Activated T-helper 9 cell treated with anti-CD3 and anti-CD28 coated beads, Interleukin-2, amount 50 U/mL, for 16 hours (primary cell): Measurements from ENCODE around the gene GLT1D1.

ENCODE experiments used
- DNase-seq: peaks from one replicate; pipeline ENCODE4 v3.0.0-alpha.2; 2020; ENCODE audit warnings: low read depth

The GLT1D1 gene

DNA sequence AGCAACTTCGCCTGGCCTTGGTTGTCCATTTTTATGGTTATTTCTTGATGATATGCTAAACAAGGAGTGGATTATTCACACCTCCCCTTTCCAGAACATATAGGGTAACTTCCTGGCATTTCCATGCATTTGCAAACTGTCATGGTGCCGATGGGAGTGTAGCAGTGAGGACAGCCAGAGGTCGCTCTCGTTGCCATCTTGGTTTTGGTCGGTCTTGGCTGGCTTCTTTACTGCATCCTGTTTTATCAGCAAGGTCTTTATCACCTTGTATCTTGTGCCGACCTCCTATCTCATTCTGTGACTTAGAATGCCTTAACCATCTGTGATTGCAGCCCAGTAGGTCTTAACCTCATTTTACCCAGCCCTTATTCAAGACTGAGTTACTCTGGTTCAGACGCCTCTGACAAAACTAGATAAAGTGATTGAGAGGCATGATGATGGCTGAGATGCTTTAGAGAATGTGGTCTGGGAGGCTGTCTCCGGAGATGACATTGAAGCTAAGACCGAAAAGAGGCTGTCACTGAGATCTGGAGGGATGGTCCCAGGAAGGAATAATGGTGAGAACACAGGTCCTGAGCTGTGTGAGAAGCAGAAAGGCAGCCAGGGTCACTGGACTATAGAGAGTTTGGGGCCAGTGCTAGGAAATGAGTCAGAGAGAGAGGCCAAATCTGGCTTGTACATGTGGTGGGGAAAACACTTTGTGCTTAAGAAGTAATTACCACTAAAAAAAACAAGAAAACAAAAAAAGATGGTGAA, 2.9 kb downstream of the GLT1D1 start:
- DNase-seq: no peak

DNA sequence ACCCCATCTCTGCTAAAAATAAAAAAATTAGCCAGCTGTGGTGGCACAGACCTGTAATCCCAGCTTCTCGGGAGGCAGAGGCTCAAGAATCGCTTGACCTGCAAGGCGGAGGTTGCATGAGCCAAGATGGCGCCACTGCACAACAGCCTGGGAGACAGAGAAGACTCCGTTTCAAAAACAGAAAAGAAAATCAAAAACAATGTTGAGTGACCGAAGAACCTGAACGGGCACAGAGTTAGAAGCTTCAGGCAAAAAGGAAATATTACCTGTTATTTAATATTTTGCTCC, 3.5 kb downstream of the GLT1D1 start:
- DNase-seq: no peak

DNA sequence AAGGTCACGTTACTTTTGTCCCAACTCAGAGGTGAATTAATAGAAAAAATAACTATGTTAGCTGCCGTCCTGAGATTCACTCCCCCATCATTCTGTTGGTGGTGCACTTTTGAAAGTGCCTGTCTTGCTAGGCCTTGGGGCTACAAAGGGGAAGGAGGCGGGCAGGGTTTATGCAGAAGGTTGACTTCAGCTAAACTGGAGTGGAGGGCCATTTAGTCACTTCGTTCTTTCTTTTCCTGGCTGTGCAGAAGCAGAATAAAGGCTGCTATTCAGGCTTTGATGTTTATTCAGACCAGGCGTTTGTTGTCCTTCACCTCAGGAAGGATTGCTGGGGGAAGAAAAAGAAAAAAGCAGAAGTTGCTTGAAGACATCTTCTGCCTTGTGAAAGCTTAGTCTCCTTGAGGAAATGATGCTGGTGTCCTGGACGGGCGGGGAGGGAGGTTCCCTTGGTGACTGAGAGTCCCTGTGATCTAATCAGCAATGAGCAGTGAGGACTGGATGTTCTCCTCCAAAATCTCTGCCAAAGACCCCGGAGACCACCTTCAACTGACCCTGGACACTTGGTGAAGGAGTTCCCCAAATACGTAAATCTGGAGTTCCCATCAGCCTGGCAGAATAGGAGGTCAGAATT, 4.0 kb downstream of the GLT1D1 start:
- DNase-seq: no peak

DNA sequence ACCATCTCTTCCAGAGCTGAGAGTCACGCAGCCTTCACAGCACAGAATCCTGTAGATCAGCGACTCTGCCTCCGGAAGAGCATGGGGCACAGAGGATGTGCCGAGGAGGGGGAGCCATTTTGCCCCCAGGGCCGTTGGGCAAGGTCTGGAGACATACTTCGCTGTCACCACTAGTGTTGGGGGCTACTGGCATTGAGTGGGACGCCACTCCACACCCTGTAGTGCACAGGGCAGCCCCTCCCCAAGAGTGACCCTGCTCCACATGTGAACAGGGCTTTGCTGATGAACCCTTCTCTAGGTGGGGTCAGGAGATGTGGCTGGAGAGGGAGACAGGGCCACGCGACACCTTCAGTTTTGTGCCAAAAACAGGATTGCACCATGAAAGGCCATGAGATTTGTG, 6.0 kb downstream of the GLT1D1 start:
- DNase-seq: no peak

DNA sequence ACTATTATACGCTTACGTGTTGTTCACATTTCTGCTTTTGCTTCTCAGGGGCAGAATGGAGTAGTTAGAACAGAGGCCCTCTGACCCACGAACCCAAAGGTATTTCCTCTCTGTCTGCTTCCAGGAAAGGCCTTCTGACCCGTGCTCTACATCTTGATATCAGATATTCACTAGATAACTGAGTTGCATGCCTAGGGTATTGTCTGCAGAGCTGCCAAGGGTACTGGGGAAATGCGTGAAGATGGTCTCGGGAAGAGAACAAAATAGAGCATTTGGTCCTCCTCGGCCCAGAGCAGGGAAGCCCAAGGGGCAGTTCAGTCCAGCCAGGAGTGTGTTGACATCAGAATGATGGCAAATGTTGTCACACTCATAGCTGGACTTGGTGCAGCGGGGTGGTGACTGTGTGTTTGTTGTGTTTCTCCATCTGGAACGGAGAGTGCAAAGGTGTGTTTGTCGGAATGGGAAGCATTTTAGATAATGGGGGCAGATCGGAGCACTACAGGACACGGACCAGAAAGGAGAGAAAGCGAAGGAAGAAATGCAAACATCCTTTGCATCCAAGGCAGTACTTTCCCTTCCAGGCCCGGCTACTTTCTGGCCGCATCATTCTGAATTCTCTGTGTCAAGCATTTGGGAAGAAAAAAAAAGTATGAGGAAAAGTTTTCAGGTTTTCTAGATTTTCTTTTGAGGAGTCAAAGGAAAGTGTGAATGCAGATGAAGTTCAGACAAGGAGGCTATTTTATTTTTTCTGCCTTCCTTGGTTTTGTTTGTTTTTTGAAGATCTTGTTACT, 8.1 kb downstream of the GLT1D1 start:
- DNase-seq: no peak

DNA sequence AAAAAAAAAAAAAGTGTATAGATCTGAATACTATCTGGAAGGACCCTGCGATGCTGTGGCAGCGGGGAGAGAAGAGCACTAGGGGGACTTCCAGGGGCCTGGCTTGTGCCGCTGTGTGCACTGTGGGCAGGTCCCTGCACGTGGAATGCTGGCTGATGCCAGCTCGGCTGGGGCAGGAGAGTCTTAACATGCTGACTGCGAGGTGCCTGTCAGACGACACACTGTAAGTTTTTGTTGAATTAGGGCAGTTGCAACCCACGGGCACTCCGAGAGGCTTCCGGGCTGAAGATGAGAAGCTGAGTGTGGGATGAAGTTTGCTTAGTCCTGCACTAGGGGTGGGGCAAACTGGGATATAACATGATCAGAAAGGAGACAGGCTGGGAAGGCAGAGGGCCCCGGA, 10.7 kb downstream of the GLT1D1 start:
- no peak for DNase-seq

DNA sequence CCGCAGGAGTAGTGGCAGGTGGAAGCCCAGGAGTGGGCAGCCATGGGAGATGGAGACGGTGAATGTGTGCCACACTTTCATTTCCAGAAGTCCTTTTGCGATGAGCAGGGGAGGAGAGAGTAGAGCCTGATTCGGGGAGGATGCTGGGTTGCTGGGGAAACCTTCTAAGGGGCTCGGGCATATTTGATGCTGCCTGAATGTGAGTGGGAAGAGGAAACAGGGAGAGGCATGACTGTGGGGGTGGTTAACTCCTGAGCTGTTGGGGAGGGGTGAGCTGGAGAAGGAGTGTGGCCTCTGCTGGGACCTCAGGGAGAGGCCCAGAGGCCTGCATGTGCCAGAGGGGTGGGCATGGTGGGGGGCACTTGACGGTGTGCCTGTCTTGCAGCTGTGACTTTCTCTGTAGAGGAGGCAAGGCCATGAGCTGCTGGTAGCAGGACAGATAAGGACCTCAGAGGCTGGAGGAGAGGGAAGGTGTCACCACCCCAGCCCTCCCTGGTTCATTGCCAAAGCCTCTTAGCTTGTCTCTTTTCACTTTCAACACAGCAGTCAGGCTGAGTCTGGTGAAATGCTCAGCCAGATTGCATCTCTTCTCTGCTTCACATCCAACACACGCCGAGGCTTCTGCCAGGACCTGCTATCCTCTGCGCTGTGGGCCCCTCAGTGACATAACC, 11.4 kb downstream of the GLT1D1 start:
- no peak for DNase-seq

DNA sequence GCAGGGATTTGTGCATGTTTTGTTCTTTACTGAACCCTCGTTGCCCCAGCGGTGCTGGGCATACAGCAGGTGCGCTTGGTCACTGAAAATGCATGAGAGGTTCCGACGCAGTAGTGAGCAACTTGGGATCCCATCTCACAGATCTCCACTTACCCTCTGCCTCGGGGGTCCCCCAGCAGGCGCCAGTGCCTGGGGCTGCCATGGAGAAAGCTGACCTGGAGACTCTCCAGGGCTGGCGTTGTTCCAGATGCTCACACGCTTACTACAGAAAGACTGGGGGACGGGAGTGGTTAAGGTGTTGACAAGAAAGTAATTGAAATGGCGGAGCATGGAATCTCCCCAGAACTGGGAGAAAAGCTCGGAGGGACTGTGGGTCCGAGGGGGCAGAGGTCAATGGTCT, 14.2 kb downstream of the GLT1D1 start:
- DNase-seq: no peak

DNA sequence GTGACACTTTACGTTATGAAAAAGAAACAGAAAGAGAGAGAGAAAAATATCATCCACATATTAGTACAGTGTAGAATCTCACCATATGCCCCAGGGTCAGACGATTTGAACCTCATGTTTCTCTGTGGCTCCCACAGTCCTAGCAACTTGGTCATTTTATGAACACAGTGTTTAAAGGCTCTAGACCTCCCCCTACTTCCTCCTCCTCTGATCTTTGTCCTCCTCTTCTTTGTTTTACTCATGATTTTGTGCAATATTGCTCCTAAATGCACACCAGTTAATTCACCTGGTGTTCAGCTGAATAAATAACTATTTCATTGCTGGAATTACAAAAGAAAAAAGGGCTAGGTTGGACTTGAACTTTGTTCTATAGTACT, 18.2 kb downstream of the GLT1D1 start:
- no peak for DNase-seq

DNA sequence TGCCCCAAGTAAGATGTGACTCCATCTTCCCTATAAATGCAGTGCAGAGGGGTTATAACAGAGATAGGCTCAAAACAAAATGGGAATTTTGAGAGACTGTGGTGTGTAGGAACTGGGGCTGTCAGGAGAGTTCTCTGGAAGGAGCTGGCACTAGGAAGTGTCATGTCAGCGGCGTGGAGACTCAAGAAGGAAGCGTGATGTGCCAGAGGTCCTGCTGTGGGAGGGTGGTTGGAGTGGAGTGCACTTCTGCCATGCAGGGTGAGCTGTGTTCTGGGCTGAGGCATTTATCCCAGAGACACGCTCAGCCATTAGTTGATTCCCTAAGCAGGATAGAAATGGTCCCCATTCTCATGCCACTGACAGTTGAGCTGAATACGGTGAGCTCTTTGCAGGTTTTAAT, 19.0 kb downstream of the GLT1D1 start:
- DNase-seq: no peak

DNA sequence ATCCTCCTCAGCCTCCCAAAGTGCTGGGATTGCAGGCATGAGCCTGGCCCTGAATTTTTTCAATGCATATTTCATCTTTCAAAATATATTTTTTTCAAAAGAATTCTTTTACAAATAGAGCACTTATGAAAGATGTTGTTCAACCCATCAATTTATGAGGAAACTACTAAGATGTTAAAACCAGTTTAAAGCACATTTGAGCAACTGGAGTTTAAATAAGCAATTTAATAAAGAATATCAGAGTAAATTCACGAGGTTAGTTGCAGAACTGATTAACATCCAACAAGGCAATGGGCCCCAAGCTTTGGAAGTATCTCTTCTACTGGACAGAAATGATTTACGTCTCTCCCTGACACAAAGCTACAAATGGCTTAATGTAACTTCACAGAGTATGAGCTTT, 23.3 kb downstream of the GLT1D1 start:
- DNase-seq: no peak

DNA sequence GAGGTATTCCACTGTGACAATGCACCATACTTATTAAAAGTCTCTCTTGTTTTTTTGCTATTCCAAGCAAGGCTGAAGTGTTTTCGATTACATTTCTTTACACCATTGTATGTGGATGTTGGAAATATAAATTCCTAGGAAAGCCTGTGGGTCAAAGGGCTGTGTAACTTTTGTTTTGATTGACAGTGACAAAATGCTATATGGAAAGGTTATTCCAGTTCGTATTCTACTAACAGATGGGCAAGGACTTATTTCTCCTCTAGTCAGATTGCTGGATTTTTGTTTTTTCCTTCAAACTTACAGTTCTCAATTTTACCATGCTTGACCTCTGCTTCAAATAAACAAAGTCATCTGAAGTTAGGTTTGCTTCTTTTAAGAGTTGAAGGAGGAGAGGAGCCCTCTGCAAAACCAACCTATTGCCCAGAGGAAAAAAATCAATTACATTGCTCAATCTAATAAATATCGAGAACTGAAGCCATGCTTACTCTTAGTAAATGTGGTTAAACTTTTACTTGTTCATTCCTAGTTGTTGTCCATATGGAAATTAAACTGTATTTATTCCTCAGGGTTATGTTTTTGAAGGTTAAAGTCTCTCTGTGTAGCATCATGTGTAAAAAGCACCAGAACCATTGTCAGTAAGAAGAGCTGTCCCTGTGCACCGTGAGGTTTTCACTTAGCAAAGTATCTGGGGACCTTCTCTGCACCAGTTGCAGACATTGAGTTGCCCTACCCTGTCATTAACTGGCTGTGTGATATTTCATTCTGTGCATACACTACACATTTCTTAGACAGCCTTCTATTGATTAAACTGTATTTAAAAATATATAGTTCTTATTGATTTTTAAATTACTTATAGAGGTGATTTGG, 26.9 kb downstream of the GLT1D1 start:
- no peak for DNase-seq

DNA sequence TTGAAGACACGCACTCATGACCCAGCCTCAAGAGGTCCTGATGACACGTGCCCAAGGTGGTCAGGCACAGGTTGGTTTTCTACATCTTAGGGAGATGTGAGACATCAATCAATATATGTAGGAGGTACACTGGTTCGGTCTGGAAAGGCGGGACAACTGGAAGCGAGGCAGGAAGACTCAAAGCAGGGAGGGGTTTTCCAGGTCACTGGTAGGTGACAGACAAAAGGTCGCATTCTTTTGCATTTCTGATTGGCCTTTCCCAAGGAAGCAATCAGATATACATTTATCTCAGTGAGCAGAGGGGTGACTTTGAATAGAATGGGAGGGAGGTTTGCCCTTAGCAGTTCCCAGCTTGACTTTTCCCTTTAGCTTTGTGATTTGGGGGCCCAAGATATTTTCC, 38.6 kb downstream of the GLT1D1 start:
- no peak for DNase-seq

DNA sequence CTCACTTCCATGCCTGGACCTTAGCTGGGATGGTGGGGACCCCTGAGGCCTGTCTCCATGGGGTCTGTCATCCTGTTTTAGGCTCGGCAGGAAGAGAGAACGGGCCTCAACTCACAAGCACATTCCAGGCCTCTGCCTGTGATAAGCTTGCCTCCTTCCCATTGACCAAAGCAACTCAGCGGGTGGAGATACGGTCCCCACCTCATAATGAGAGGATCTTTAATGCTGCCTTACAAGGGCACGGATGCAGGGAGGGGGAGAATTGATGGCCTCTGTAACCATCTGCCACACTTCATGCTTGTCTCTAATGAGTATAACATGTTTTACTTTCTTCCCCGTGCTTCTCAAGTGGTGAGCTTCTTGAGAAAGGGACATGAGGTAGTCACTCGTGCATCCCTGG, 50.0 kb downstream of the GLT1D1 start:
- DNase-seq: no peak

DNA sequence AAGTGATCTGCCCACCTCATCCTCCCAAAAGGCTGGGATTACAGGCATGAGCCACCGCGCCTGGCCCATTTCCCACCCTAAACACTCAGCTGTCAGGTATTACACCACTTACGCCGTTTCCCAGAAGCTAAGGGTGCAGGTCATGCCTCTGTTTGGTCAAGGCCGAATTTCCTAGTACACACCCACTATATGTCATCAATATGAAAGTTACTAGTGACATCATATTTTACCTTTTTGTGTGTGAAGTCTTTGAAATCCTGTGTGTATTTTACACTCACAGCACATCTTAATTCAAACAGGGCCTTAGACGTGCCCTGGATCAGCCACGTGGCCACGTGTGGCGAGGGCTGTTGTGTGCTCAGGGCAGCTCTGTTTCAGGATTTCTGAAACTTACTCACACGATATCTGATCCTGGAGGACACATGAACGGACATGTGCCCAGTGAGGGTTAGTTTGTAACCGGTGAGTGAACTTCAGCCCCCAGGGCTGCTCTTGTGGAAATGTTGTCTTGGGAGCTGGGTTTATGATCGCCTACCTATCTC, 51.8 kb downstream of the GLT1D1 start:
- DNase-seq: no peak

DNA sequence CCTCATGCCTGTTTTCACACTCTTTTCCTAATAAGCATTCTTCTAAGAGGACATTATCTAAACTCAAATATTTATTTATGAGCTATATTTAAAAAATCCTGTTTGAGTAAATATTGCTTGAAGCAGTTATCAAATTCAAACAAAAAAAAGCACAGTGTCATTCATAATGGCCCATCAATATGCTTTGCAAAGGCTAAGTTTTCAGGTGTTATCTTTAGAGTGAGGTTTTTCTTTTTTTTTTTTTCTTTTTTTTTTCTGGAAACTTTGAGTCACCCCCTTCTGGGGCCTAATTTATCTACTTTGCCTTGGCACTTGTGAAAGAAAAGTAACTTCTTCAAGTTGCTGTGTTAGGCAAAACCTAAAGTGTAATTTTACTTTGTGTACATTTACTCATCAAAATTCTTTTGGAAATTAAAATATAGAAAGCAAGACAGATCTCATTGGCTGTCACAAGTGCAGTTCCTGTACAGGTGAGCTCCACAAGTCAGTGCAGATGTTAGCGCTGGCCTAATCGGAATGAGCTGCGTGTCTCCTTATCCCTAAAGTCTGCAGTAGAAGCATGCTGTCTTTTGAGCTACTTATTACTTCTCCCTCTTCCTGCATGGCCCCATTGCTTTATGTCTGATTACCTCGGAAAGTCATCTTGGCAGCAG, 53.3 kb downstream of the GLT1D1 start:
- no peak for DNase-seq

DNA sequence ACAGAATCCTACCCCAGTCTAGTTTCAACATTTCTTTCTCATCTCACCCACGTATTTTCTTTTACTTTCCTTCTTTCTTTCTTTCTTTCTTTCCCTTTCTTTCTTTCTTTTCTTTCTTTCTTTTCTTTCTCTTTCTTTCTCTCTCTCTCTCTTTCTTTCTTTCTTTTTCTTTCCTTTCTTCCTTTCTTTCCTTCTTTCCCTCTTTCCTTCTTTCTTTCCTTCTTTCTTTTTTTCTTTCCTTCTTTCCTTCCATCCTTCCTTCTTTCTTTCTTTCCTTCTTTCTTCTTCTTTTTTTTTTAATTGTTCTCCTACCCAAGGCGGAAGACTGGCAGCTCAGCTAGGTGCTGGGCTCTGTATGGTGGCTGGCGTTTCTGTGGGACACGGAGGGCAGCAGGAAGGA, 55.0 kb downstream of the GLT1D1 start:
- DNase-seq: no peak

DNA sequence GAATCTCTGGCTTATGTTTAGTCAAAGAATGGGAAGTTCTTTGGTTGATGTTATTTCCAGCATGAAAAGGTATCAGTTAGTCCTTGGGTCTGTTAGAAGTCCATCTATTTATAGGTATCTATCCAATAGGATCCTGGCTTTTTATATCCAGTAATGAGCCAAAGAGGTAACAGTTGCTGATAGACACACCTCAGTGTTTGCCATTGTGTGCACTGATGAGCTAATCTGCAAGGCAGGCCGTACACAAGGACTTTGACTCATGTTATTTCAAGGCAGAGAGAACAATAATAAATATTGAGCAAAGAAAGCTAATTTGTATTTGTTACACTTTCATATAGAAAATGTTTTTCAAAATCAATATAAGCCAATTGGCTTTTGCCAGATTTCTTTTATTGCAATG, 56.4 kb downstream of the GLT1D1 start:
- no peak for DNase-seq

DNA sequence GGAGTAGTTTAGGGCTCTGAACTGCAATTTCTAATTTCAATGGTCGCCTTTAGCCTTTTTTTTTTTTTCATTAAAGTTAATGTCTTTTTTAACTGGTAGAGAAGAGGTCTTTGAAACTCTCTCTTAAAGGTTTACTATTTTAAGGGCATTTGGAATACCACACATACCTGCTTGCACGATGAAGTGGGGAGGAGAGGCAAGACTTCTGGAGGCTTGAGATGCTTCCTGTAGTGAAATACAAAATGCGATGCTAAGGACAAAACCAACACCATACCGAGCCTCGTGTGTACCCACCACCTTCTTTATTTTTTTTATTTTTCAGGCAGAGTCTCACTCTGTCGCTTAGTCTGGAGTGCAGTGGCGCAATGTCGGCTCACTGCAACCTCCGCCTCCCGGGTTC, 57.4 kb downstream of the GLT1D1 start:
- no peak for DNase-seq

DNA sequence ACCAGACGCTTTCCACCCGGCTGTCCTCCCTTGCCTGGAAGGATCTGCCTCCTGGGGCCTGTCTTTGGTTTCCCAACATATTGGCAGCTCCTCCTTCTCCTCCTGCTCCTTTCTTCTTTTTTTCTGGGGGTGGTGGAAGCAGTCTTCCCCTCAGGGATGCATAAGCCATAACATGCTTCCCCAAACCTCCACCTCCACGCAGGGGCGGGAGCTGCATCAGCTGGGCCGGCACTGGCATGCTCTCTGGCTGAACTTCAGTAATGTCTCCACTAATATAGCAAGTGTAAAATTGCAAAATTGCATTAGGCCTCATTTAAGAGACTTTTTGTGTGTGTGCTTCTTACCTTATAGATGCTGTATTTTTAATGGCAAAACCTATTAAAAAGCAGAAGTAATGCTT, 58.6 kb downstream of the GLT1D1 start:
- no peak for DNase-seq

DNA sequence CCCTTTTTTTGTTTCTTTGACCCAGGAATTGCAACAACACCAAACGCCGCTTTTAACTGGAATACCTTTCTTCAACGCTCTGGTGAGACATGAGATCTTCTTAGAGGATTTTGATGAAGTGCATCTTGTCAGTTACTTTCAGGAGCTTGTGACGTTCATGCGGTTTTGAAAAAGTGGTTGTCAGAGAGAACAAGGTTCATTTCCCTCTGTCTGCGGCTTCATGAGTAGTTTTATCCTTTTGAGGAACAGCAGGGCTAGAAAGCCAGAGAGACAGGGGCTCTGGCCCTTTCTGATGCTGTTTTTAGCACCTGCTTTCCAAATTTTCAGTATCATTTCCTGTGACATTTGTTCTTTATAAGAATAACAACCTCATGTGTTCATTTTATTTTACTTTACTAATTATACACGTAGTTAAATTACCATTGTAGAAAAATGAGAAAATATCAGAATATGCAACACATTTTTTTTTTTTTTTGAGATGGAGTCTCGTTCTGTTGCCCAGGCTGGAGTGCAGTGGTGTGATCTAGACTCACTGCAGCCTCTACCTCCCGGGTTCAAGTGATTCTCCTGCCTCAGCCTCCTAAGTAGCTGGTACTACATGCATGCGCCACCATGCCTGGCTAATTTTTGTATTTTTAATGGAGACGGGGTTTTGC, 61.8 kb downstream of the GLT1D1 start:
- DNase-seq: no peak
